CD4-positive, alpha-beta T cell (primary cell): ENCODE data around the gene ITGB6. TPM values are rescaled to one million over a fixed set of nuclear protein-coding genes. Genes with fewer than 3 reads are reported as not detected.

Source experiments
- ATAC-seq: fragments of 200-7000 bp; cut with Tn5 transposase; one replicate; pipeline ENCODE4 v1.10.0; 2022; ENCODE audit warnings: mild to moderate bottlenecking; ENCODE audit not compliant: poor library complexity
- CTCF ChIA-PET: fragments of 350-600 bp; sonication (Branson Sonifier 250); formaldehyde crosslinking; loops from one replicate; lab custom pipeline; 2021; ENCODE audit warnings: antibody characterized with exemption, inconsistent platforms; lab: Charles Lee
- POLR2A ChIA-PET: fragments of 350-600 bp; sonication (Branson Sonifier 250); formaldehyde crosslinking; loops from one replicate; lab custom pipeline; 2021; ENCODE audit warnings: antibody characterized with exemption, inconsistent platforms; lab: Charles Lee
- DNase-seq, 14 experiments: peaks; one replicate each; pipeline ENCODE4 v3.0.0-alpha.2; 2013 to 2020; ENCODE audit warnings: mixed read lengths in 2 of 14
- H3K27ac ChIP-seq, 2 donors: one replicate each; pipeline versions ENCODE4 v1.5.1 to v1.7.0; 2013; ENCODE audit warnings: low read length in 2 of 2, low read depth in 1 of 2, mild to moderate bottlenecking in 1 of 2
- H3K27me3 ChIP-seq, 2 experiments: 1 replicate in 1 of 2; 2 replicates in 1 of 2; pipeline versions ENCODE4 v1.6.1 to v1.7.0; 2013; ENCODE audit warnings: low read length in 2 of 2, control low read depth in 1 of 2, mild to moderate bottlenecking in 1 of 2, moderate library complexity in 1 of 2; ENCODE audit not compliant: insufficient read depth in 2 of 2, control insufficient read depth in 1 of 2
- H3K36me3 ChIP-seq: one replicate; pipeline ENCODE4 v1.6.1; 2013; ENCODE audit warnings: low read length, control low read depth; ENCODE audit not compliant: insufficient read depth
- H3K4me1 ChIP-seq: one replicate; pipeline ENCODE4 v1.6.1; 2013; ENCODE audit warnings: low read length, control low read depth; ENCODE audit not compliant: insufficient read depth
- H3K4me3 ChIP-seq: one replicate; pipeline ENCODE4 v1.5.1; 2013; ENCODE audit warnings: mild to moderate bottlenecking, low read length, moderate library complexity
- H3K9me3 ChIP-seq, 2 experiments: 1 replicate in 1 of 2; 2 replicates in 1 of 2; pipeline versions ENCODE4 v1.6.1 to v1.7.0; 2013; ENCODE audit warnings: low read length in 2 of 2, mild to moderate bottlenecking in 2 of 2, control low read depth in 1 of 2, moderate library complexity in 1 of 2; ENCODE audit not compliant: control insufficient read depth in 1 of 2, insufficient read depth in 1 of 2
- H3K27ac Mint-ChIP-seq: one replicate; pipeline ENCODE4 v1.8.0; 2020; ENCODE audit warnings: mixed read lengths
- H3K27me3 Mint-ChIP-seq: one replicate; pipeline ENCODE4 v1.8.0; 2021; ENCODE audit warnings: mixed read lengths
- H3K36me3 Mint-ChIP-seq: one replicate; pipeline ENCODE4 v1.8.0; 2021; ENCODE audit warnings: low read depth, mixed read lengths
- H3K4me1 Mint-ChIP-seq: one replicate; pipeline ENCODE4 v1.8.0; 2021; ENCODE audit warnings: low read depth, mixed read lengths
- H3K4me3 Mint-ChIP-seq: one replicate; pipeline ENCODE4 v1.8.0; 2020; ENCODE audit warnings: mild to moderate bottlenecking, mixed read lengths
- H3K9me3 Mint-ChIP-seq: one replicate; pipeline ENCODE4 v1.8.0; 2020; ENCODE audit warnings: mixed read lengths
- CTCF ChIP-seq: fragments of 200-600 bp; IDR thresholded peaks from one replicate; pipeline ENCODE4 v1.8.0; 2022; ENCODE audit warnings: antibody characterized with exemption, mild to moderate bottlenecking
- intact Hi-C, 2 experiments: fragments of 100-400 bp; cut with DNase I in 1 of 2; cut with micrococcal nuclease in 1 of 2; formaldehyde crosslinking; loops; one replicate each; pipeline versions ENCODE4 v1.15.1 to v1.9.0; 2023 to 2025; cut with DNase I, micrococcal nuclease
- total RNA-seq, 174 experiments: library from RNA in 2 of 174; stranded (reverse) in 2 of 174; gene quantifications; one replicate each; pipeline ENCODE4 v1.2.3 and lab custom pipeline; 2021 to 2026

The ITGB6 gene
- total RNA-seq, 2 experiments from 2014 or later = not detected

GRCh38 chr2:160224060-160224459 is 24.0 kb upstream of the ITGB6 start:
- no peaks in the 10 kb centered on the region for H3K27me3 ChIP-seq
- Mint-ChIP-seq H3K4me1 (peaks cover 33% of the 10 kb centered on the region), H3K4me3 (peak overlapping the region; percentile 8), H3K27me3 (no peaks in the 10 kb centered on the region), H3K27ac (no peak overlapping the region), H3K36me3 (no peaks in the 10 kb centered on the region), H3K9me3 (no peaks in the 10 kb centered on the region)
- ChIA-PET POLR2A (no interaction called here), CTCF (interaction anchor here (0.6 to 1.0 kb wide), 2 partner anchors 28 to 46 kb away, joined by 3 read pairs; no protein-coding TSS in a partner anchor)
- ATAC-seq (peak; percentile 75), DNase-seq (peak in 4 of 14 experiments; percentile 19 to 43 (median 24))
- H3K9me3 ChIP-seq = no peaks in the 10 kb centered on the region
- no peak overlapping the region for H3K27ac ChIP-seq
- H3K4me1 ChIP-seq = peaks cover 12% of the 10 kb centered on the region
- intact Hi-C loops = no loop called here
- no peaks in the 10 kb centered on the region for H3K36me3 ChIP-seq
- no peak for TF ChIP-seq CTCF
- H3K4me3 ChIP-seq = no peak overlapping the region

GRCh38 chr2:160223560-160223959 is 23.5 kb upstream of the ITGB6 start:
- POLR2A ChIA-PET = no interaction called here
- Mint-ChIP-seq H3K36me3 (no peaks in the 10 kb centered on the region), H3K4me1 (peaks cover 33% of the 10 kb centered on the region), H3K27ac (no peak overlapping the region), H3K27me3 (no peaks in the 10 kb centered on the region), H3K4me3 (no peak overlapping the region), H3K9me3 (no peaks in the 10 kb centered on the region)
- intact Hi-C loops = no loop called here
- Histone ChIP-seq H3K36me3 (no peaks in the 10 kb centered on the region), H3K27ac (no peak overlapping the region), H3K4me1 (peaks cover 12% of the 10 kb centered on the region), H3K9me3 (no peaks in the 10 kb centered on the region), H3K4me3 (no peak overlapping the region), H3K27me3 (no peaks in the 10 kb centered on the region)
- no peak for ATAC-seq
- no peak for DNase-seq
- no peak for TF ChIP-seq CTCF
- CTCF ChIA-PET = interaction anchor here (0.6 to 1.0 kb wide), 2 partner anchors 29 to 46 kb away, joined by 3 read pairs; no protein-coding TSS in a partner anchor

DNA sequence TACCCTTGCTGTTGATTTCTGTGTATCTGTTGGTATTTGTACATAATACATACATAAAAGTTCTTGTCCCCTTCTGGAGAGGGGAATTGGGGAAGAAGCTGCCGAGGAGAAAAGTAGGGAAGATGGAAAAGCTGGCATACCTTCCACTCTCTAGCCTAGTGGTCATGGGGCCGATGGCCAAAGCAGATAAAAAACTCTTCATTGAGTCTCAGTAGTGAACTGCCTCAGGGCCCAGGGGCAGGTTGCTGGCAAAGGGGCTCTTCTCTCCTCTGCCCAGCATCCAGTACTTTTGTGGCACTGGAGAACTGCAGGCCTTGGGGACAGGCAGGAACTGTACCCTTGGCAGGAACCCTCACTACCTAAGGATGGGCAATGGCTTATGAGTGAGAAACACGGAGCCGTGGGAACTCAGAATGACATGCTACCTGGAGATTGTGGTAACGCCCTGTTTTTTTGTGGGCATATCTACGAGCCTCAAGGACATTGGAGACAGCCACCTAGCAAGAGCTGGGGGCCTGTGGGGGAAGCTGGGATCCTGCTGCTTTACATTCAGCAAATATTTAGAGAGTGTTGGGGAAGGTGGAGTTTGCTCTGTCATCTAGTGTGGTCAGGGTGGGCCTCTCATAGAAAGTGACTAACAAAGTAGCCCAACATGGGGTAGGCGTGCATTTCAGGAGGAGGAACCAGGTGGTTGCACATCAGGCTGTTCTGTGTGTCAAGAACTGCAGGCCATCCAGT is 22.6 kb upstream of the ITGB6 start:
- Histone ChIP-seq H3K4me3 (no peak overlapping the region), H3K9me3 (no peaks in the 10 kb centered on the region), H3K27ac (no peak overlapping the region), H3K36me3 (no peaks in the 10 kb centered on the region), H3K27me3 (no peaks in the 10 kb centered on the region), H3K4me1 (peaks cover 12% of the 10 kb centered on the region)
- Mint-ChIP-seq H3K36me3 (no peaks in the 10 kb centered on the region), H3K9me3 (no peaks in the 10 kb centered on the region), H3K4me1 (peaks cover 33% of the 10 kb centered on the region), H3K4me3 (no peak overlapping the region), H3K27ac (no peak overlapping the region), H3K27me3 (no peaks in the 10 kb centered on the region)
- no peak for DNase-seq
- intact Hi-C loops = no loop called here
- TF ChIP-seq CTCF = no peak
- CTCF ChIA-PET = no interaction called here
- no peak for ATAC-seq
- POLR2A ChIA-PET = no interaction called here
